Neural cell (in vitro differentiated cells): ENCODE data around the gene BSN. TPM values are rescaled to one million over a fixed set of nuclear protein-coding genes. Genes with fewer than 3 reads are reported as not detected.
"Not testable (repeated sequence)": the region's sequence is repeated elsewhere in the genome, so short reads cannot be mapped to it uniquely, and the experiment has no call there.

Experiments
- H2AFZ ChIP-seq: fragments of 200-600, 300-800 bp; sonication (generic), shearing (Covaris generic); 2 replicates; pipeline ENCODE4 v1.6.0; 2014; ENCODE audit warnings: low read depth, mild to moderate bottlenecking, antibody characterized with exemption, low read length, moderate library complexity
- H3F3A ChIP-seq: fragments of 200-600 bp; shearing (Covaris generic); 2 replicates; pipeline ENCODE4 v1.6.1; 2016; ENCODE audit warnings: mild to moderate bottlenecking, moderate library complexity, mixed read lengths, antibody characterized with exemption, low read length; ENCODE audit not compliant: insufficient read depth, poor library complexity, severe bottlenecking
- H3K27ac ChIP-seq: fragments of 200-600, 300-800 bp; sonication (generic), shearing (Covaris generic); 2 replicates; pipeline ENCODE4 v1.5.1; 2014; ENCODE audit warnings: mild to moderate bottlenecking, low read length, moderate library complexity
- H3K27me3 ChIP-seq: fragments of 300-800, 200-600 bp; sonication (generic), shearing (Covaris generic); 2 replicates; pipeline ENCODE4 v1.6.0; 2014; ENCODE audit warnings: mild to moderate bottlenecking, low read depth, low read length, moderate library complexity; ENCODE audit not compliant: insufficient read depth
- H3K36me3 ChIP-seq: fragments of 300-800, 200-600 bp; sonication (generic), shearing (Covaris generic); 2 replicates; pipeline ENCODE4 v1.5.1; 2014; ENCODE audit warnings: mild to moderate bottlenecking, antibody characterized with exemption, low read length, moderate library complexity; ENCODE audit not compliant: insufficient read depth
- H3K4me2 ChIP-seq: fragments of 300-800, 200-600 bp; sonication (generic), shearing (Covaris generic); 2 replicates; pipeline ENCODE4 v1.6.0; 2014; ENCODE audit warnings: mild to moderate bottlenecking, low read length
- H3K4me3 ChIP-seq: fragments of 300-800, 200-600 bp; sonication (generic), shearing (Covaris generic); 2 replicates; pipeline ENCODE4 v1.5.1; 2014; ENCODE audit warnings: mild to moderate bottlenecking, low read length, moderate library complexity
- H3K79me2 ChIP-seq: fragments of 200-600 bp; shearing (Covaris generic); replicated peaks from 2 replicates; pipeline ENCODE4 v1.6.0; 2014; ENCODE audit warnings: mild to moderate bottlenecking, low read length, moderate library complexity; ENCODE audit not compliant: insufficient read depth
- H3K9ac ChIP-seq: fragments of 300-800, 200-600 bp; sonication (generic), shearing (Covaris generic); 2 replicates; pipeline ENCODE4 v1.6.1; 2016; ENCODE audit warnings: mild to moderate bottlenecking, low read length, mixed read lengths
- H3K9me2 ChIP-seq: fragments of 200-600 bp; shearing (Covaris generic); 2 replicates; pipeline ENCODE4 v1.6.1; 2016; ENCODE audit warnings: mild to moderate bottlenecking, low read length, mixed read lengths; ENCODE audit not compliant: insufficient read depth
- H3K9me3 ChIP-seq: fragments of 200-600, 300-800 bp; sonication (generic), shearing (Covaris generic); 2 replicates; pipeline ENCODE4 v1.6.1; 2016; ENCODE audit warnings: mild to moderate bottlenecking, mixed run types, low read length, moderate library complexity, mixed read lengths
- H4K20me1 ChIP-seq: fragments of 200-600 bp; shearing (Covaris generic); 2 replicates; pipeline ENCODE4 v1.6.1; 2016; ENCODE audit warnings: mild to moderate bottlenecking, mixed run types; ENCODE audit not compliant: insufficient read depth
- EP300 ChIP-seq: fragments of 450-650 bp; conservative IDR thresholded peaks from 2 replicates; pipeline ENCODE4 v1.6.1; 2014; ENCODE audit warnings: antibody characterized with exemption, mild to moderate bottlenecking, moderate library complexity; ENCODE audit not compliant: poor library complexity, severe bottlenecking
- EZH2 ChIP-seq: fragments of 200-600, 300-800 bp; shearing (Covaris generic), sonication (generic); IDR thresholded peaks from 2 replicates; pipeline ENCODE4 v1.6.1; 2014; ENCODE audit warnings: antibody characterized with exemption, low read length, borderline replicate concordance, mild to moderate bottlenecking; ENCODE audit not compliant: insufficient read depth, poor library complexity, severe bottlenecking
- MXI1 ChIP-seq: fragments of 450-650 bp; conservative IDR thresholded peaks from 2 replicates; pipeline ENCODE4 v1.6.1; 2014; ENCODE audit warnings: antibody characterized with exemption, mild to moderate bottlenecking; ENCODE audit not compliant: poor library complexity, severe bottlenecking
- POLR2AphosphoS5 ChIP-seq: IDR thresholded peaks from 2 replicates; pipeline ENCODE4 v1.6.1; 2012
- RAD21 ChIP-seq: fragments of 450-650 bp; conservative IDR thresholded peaks from 2 replicates; pipeline ENCODE4 v1.6.1; 2014; ENCODE audit warnings: antibody characterized with exemption, mild to moderate bottlenecking, moderate library complexity
- SMC3 ChIP-seq: fragments of 450-650 bp; conservative IDR thresholded peaks from 2 replicates; pipeline ENCODE4 v1.6.1; 2014; ENCODE audit warnings: antibody characterized with exemption, mild to moderate bottlenecking, moderate library complexity; ENCODE audit not compliant: poor library complexity
- TAF1 ChIP-seq: IDR thresholded peaks from 2 replicates; pipeline ENCODE4 v1.6.1; 2012; ENCODE audit warnings: low read depth
- polyA plus RNA-seq: library from polyadenylated mRNA; depleted of rRNA; stranded (reverse); fragments of >200 nt; gene quantifications from 2 replicates; pipeline ENCODE4 v1.2.3, GENCODE V29; 2014
- TF ChIP-seq, protein P1 (sequence below): fragments of 450-650 bp; IDR thresholded peaks from 2 replicates; pipeline ENCODE4 v1.5.1; 2014; ENCODE audit warnings: antibody characterized with exemption, mild to moderate bottlenecking, moderate library complexity; ENCODE audit not compliant: poor library complexity, severe bottlenecking
- TF ChIP-seq, protein P2 (sequence below): IDR thresholded peaks from 2 replicates; pipeline ENCODE4 v1.6.1; 2012; ENCODE audit warnings: borderline replicate concordance

Gene BSN
- polyA plus RNA-seq, 1 donor from 2014 or later: 2.0 TPM

DNA sequence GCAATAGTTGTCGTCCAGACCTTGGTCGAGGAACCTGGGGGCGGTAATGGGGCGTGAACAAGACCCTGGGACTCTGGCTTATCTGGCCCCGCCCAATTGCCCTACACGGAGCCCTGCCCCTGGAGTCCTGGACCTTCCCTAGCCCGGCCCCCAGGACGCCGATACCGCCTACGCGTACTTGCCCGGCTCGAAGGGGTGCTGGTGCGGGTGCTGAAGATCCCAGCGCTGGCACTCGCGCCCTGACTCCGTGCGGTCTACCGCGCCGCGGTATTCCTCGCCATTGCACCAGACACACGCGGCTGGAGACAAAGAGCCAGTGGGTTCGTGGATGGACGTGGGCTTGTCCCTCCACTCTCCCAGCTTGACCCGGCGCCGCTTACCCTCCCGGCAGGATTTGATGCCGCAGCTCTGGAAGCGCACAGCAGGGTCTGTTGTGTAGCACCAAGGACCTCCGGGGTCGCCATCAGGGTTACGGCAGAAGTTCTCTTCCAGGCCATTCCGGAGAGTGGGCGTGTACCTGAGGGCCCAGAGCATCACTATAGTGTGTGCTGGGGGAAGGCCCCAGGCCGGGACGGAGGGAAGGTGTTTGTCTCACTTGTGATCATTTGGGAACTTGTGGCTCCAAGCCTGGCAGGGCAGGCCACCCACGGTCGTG, 132.6 kb downstream of the BSN start:
- H3K9me3 ChIP-seq, H3K79me2 ChIP-seq, H2AFZ ChIP-seq, H3K36me3 ChIP-seq, H3K4me3 ChIP-seq, H3K27ac ChIP-seq, H3K9ac ChIP-seq, H3F3A ChIP-seq, H4K20me1 ChIP-seq, H3K4me2 ChIP-seq, H3K27me3 ChIP-seq, H3K9me2 ChIP-seq: not testable (repeated sequence)

DNA sequence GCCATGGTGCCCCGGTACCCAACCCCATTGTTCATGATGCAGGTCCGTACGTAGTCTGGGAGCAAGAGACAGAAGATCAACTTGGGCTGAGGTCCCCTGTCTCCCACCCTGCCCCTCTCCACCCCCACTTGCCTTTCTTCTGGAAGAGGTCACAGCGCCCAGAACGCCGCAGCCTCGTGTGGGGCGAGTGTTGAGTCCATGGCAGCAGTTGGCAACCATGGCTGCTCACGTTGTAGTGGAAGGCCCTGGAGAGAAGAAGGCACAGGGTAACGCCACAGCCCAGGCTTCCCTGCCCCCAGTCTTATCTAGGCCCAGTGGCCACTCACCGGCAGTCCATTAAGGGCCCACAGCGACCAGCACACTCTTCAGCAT, 133.1 kb downstream of the BSN start:
- not testable (repeated sequence) for H3K9me2 ChIP-seq, H3K4me2 ChIP-seq, H3K79me2 ChIP-seq, H3F3A ChIP-seq, H3K27ac ChIP-seq, H3K9ac ChIP-seq, H3K4me3 ChIP-seq, H3K9me3 ChIP-seq, H2AFZ ChIP-seq, H3K36me3 ChIP-seq, H3K27me3 ChIP-seq, H4K20me1 ChIP-seq

DNA sequence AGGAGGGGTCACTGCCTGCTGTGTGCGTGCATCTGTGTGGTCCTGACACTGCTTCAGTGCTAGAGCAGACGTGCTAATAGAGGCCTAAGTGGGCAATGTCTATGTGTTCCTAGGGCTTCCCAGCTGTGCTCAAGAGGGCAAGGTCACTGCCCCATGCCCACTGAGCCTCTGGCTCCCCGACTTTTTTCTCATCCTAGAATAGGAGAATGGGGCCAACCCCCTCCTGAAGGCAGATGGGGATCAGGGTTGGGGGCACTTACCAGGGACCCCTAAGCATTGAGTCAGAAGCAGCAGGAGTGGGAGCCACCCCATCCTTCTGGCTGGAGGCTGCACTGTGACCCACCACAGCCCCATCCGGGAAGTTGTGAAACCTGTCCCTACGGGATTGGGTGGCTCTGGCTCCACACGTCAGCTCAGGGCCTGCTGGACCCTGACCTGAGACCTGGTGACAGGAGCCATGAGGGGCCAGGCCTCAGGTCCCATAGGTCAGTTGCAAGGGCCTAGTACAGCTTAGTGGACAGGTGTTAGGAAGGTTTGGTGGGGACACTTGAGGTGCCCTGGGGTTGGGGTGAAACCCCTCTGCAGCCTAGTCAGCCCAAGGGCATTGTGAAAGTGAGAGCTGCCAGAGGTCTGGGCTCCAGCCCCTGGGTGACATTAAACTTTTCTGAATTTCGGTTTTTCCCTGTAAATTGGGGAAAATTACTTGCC, 134.2 kb downstream of the BSN start:
- not testable (repeated sequence) for H4K20me1 ChIP-seq, H3K79me2 ChIP-seq, H3K36me3 ChIP-seq, H3K9me3 ChIP-seq, H3F3A ChIP-seq, H3K27me3 ChIP-seq, H3K9me2 ChIP-seq
- Histone ChIP-seq H3K27ac (peak overlapping the region; percentile 79), H3K4me2 (peak overlapping the region; percentile 82), H3K4me3 (peak overlapping the region; percentile 86), H3K9ac (peak overlapping the region; percentile 78), H2AFZ (peak overlapping the region; percentile 89)

DNA sequence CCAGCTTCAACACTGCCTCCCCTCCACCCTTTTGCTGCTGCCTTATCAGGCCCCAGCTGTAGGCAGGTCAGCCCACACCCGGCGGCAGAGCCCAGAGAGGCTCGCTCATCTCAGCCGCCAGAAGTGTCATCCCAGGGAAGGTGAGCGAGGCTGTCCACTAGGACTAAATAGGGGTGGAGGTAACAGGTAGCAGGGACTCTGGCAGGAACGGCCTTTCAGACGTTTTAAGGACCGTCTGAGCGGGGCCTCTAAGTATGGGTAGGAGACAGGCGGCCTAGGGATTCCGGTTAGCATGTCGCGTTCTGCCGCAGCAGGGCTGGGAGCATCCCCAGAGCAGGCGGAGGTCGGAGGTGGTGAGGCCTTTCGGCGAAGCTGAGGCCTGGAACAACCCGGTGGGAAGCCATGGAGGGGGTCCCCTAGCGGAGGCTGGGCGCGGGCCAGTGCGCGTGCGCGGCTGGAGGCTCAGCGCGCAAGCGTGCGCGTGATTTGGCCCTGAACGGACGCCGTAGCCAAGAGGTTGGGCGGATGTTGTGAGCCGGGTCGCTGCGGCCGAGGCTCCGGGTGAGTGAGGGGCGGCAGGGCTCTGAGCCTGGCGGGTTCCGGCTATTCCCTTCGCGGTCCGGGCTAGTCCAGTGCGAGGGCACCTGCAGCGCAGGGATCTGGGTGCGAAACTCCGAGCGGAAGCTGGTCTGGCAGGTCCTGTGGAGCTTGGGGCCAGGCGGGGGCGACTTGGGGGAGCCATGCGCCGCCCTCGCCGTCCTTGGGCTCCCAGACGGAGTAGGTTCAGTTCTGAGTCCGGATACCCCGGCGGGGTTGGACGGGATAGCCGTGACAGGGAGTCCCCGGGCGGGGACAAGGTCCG, 135.0 kb downstream of the BSN start, which contains the start of the genes MST1 and RNF123:
TSS of gene MST1 (minus strand) at position 429 of the 862 bp plus-strand sequence. CDS start 783 bp downstream, outside the sequence.
TSS of gene RNF123 (plus strand) at position 512 of the 862 bp plus-strand sequence. CDS start 1,609 bp downstream, outside the sequence.
- no peaks in the 10 kb centered on the region for H3K9me3 ChIP-seq
- no peaks in the 10 kb centered on the region for H4K20me1 ChIP-seq
- H3K79me2 ChIP-seq: peaks cover 7% of the 10 kb centered on the region
- H3K9me2 ChIP-seq: no peaks in the 10 kb centered on the region
- peak within 1 kb of the TSS; percentile 89 for H2AFZ ChIP-seq
- no peaks in the 10 kb centered on the region for H3F3A ChIP-seq
- H3K36me3 ChIP-seq: no peaks in the 10 kb centered on the region
- H3K4me2 ChIP-seq: peak within 1 kb of the TSS; percentile 82
- peak within 1 kb of the TSS; percentile 78 for H3K9ac ChIP-seq
- no peaks in the 10 kb centered on the region for H3K27me3 ChIP-seq
- TF ChIP-seq RAD21: peak; percentile 20
- TF ChIP-seq EP300: peak; percentile 35
- TF ChIP-seq EZH2: no peak
- TF ChIP-seq POLR2AphosphoS5: peak; percentile 87
- peak; percentile 85 for TF ChIP-seq MXI1
- TF ChIP-seq, protein P1, sequence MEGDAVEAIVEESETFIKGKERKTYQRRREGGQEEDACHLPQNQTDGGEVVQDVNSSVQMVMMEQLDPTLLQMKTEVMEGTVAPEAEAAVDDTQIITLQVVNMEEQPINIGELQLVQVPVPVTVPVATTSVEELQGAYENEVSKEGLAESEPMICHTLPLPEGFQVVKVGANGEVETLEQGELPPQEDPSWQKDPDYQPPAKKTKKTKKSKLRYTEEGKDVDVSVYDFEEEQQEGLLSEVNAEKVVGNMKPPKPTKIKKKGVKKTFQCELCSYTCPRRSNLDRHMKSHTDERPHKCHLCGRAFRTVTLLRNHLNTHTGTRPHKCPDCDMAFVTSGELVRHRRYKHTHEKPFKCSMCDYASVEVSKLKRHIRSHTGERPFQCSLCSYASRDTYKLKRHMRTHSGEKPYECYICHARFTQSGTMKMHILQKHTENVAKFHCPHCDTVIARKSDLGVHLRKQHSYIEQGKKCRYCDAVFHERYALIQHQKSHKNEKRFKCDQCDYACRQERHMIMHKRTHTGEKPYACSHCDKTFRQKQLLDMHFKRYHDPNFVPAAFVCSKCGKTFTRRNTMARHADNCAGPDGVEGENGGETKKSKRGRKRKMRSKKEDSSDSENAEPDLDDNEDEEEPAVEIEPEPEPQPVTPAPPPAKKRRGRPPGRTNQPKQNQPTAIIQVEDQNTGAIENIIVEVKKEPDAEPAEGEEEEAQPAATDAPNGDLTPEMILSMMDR: peak; percentile 62
- TF ChIP-seq, protein P2, sequence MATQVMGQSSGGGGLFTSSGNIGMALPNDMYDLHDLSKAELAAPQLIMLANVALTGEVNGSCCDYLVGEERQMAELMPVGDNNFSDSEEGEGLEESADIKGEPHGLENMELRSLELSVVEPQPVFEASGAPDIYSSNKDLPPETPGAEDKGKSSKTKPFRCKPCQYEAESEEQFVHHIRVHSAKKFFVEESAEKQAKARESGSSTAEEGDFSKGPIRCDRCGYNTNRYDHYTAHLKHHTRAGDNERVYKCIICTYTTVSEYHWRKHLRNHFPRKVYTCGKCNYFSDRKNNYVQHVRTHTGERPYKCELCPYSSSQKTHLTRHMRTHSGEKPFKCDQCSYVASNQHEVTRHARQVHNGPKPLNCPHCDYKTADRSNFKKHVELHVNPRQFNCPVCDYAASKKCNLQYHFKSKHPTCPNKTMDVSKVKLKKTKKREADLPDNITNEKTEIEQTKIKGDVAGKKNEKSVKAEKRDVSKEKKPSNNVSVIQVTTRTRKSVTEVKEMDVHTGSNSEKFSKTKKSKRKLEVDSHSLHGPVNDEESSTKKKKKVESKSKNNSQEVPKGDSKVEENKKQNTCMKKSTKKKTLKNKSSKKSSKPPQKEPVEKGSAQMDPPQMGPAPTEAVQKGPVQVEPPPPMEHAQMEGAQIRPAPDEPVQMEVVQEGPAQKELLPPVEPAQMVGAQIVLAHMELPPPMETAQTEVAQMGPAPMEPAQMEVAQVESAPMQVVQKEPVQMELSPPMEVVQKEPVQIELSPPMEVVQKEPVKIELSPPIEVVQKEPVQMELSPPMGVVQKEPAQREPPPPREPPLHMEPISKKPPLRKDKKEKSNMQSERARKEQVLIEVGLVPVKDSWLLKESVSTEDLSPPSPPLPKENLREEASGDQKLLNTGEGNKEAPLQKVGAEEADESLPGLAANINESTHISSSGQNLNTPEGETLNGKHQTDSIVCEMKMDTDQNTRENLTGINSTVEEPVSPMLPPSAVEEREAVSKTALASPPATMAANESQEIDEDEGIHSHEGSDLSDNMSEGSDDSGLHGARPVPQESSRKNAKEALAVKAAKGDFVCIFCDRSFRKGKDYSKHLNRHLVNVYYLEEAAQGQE: no peak
- peak; percentile 45 for TF ChIP-seq TAF1
- TF ChIP-seq SMC3: peak; percentile 44
- peak within 1 kb of the TSS; percentile 86 for H3K4me3 ChIP-seq
- H3K27ac ChIP-seq: peak within 1 kb of the TSS; percentile 79
